GM12878 (cell line): ENCODE data around the gene LTBP3. TPM values are rescaled to one million over a fixed set of nuclear protein-coding genes. Genes with fewer than 3 reads are reported as not detected.

Experiments
- ATAC-seq: fragments of 200-7000 bp; cut with Tn5 transposase; 3 replicates; pipeline ENCODE4 v1.9.1; 2020; ENCODE audit warnings: mild to moderate bottlenecking, moderate library complexity
- BruUV-seq: library from RNA; stranded (reverse); fragments of 400-500 nt; replicated peaks from 2 replicates; lab custom pipeline; 2021; lab: Mats Ljungman, UMichigan
- CTCF ChIA-PET: fragments of 300-600 bp; sonication (Branson Sonifier 250); formaldehyde crosslinking; extraction: SDS; loops from one replicate; lab custom pipeline; 2021; ENCODE audit warnings: inconsistent platforms; lab: Yijun Ruan, JAX
- POLR2A ChIA-PET: fragments of 350-600 bp; formaldehyde crosslinking; extraction: SDS; loops from one replicate; lab custom pipeline; 2021; ENCODE audit warnings: inconsistent platforms; lab: Charles Lee
- RAD21 ChIA-PET: fragments of 300-600 bp; sonication (Branson Sonifier 250); formaldehyde crosslinking; loops from one replicate; lab custom pipeline; 2023; ENCODE audit warnings: antibody characterized with exemption; ENCODE audit not compliant: unreplicated experiment; lab: Charles Lee
- SMC1A ChIA-PET: fragments of 300-600 bp; sonication (Branson Sonifier 250); formaldehyde crosslinking; loops from one replicate; lab custom pipeline; 2023; ENCODE audit not compliant: unreplicated experiment, uncharacterized antibody; lab: Charles Lee
- DNase-seq: peaks from one replicate; pipeline ENCODE4 v3.0.0-alpha.2; 2011; ENCODE audit warnings: low read depth, low spot score
- FAIRE-seq: peaks from 3 replicates; lab custom pipeline; 2011; peaks lifted over from hg19 to GRCh38; lab: Jason Lieb, UNC
- H2AFZ ChIP-seq: 2 replicates; pipeline ENCODE4 v1.6.0; 2011; ENCODE audit warnings: low read depth, low read length, control low read depth; ENCODE audit not compliant: control insufficient read depth
- H3K27ac ChIP-seq: 2 replicates; pipeline ENCODE4 v1.5.1; 2011; ENCODE audit warnings: control low read depth; ENCODE audit not compliant: control insufficient read depth, insufficient read depth
- H3K27me3 ChIP-seq, 2 experiments: replicated peaks in 1 of 2; 2 replicates each; pipeline versions ENCODE4 v1.6.0 to v1.6.1; 2011; ENCODE audit warnings: low read length in 1 of 2; ENCODE audit not compliant: control insufficient read depth in 2 of 2, insufficient read depth in 2 of 2
- H3K36me3 ChIP-seq, 2 experiments: 2 replicates each; pipeline ENCODE4 v1.5.1; 2011; ENCODE audit warnings: low read length in 1 of 2; ENCODE audit not compliant: control insufficient read depth in 2 of 2, insufficient read depth in 2 of 2
- H3K4me1 ChIP-seq: 2 replicates; pipeline ENCODE4 v1.6.1; 2011; ENCODE audit warnings: mild to moderate bottlenecking, low read length, moderate library complexity, mixed read lengths; ENCODE audit not compliant: control insufficient read depth, insufficient read depth
- H3K4me2 ChIP-seq: 2 replicates; pipeline ENCODE4 v1.6.0; 2011; ENCODE audit warnings: control low read depth; ENCODE audit not compliant: control insufficient read depth, insufficient read depth
- H3K4me3 ChIP-seq: fragments of 200-600 bp; sonication (generic); 2 replicates; pipeline ENCODE4 v1.5.1; 2016
- H3K79me2 ChIP-seq: 2 replicates; pipeline ENCODE4 v1.6.0; 2011; ENCODE audit warnings: low read length; ENCODE audit not compliant: control insufficient read depth, insufficient read depth
- H3K9ac ChIP-seq: 2 replicates; pipeline ENCODE4 v1.8.0; 2011; ENCODE audit warnings: low read length, control low read depth, mixed read lengths; ENCODE audit not compliant: control insufficient read depth, insufficient read depth
- H3K9me3 ChIP-seq: replicated peaks from 3 replicates; pipeline ENCODE4 v1.5.1; 2011; ENCODE audit warnings: mild to moderate bottlenecking, low read length; ENCODE audit not compliant: control insufficient read depth, insufficient read depth
- H4K20me1 ChIP-seq: 2 replicates; pipeline ENCODE4 v1.6.0; 2011; ENCODE audit not compliant: control insufficient read depth, insufficient read depth
- BACH1 ChIP-seq: fragments of 450-650 bp; IDR thresholded peaks from 2 replicates; pipeline ENCODE4 v1.6.1; 2017; ENCODE audit warnings: mild to moderate bottlenecking, borderline replicate concordance
- ELK1 ChIP-seq: IDR thresholded peaks from 2 replicates; pipeline ENCODE4 v1.6.1; 2012; ENCODE audit warnings: low read depth, low read length, improper control_type of control experiment
- HDAC6 ChIP-seq: fragments of 200-600 bp; sonication (generic); IDR thresholded peaks from one replicate; pipeline ENCODE4 v1.8.0; 2017; ENCODE audit warnings: antibody characterized with exemption; ENCODE audit not compliant: unreplicated experiment
- IRF4 ChIP-seq: IDR thresholded peaks from 2 replicates; pipeline ENCODE4 v1.6.1; 2011; ENCODE audit warnings: low read depth, low read length
- MEF2A ChIP-seq: IDR thresholded peaks from 2 replicates; pipeline ENCODE4 v1.6.1; 2011; ENCODE audit warnings: low read depth, mild to moderate bottlenecking, low read length, moderate library complexity; ENCODE audit not compliant: insufficient read depth
- MEF2B ChIP-seq: fragments of 450-650 bp; IDR thresholded peaks from 2 replicates; pipeline ENCODE4 v1.6.1; 2018; ENCODE audit warnings: mild to moderate bottlenecking, moderate library complexity; ENCODE audit not compliant: partially characterized antibody, poor library complexity, severe bottlenecking
- MXI1 ChIP-seq: fragments of 150-350 bp; IDR thresholded peaks from 2 replicates; pipeline ENCODE4 v1.6.1; 2011; ENCODE audit warnings: low read depth, mild to moderate bottlenecking, inconsistent platforms, low read length, improper control_type of control experiment
- NR2C2 ChIP-seq: IDR thresholded peaks from 2 replicates; pipeline ENCODE4 v1.6.1; 2011; ENCODE audit warnings: borderline replicate concordance, low read depth; ENCODE audit not compliant: control insufficient read depth, insufficient read length
- NRF1 ChIP-seq: conservative IDR thresholded peaks from 2 replicates; pipeline ENCODE4 v1.6.1; 2011; ENCODE audit warnings: mild to moderate bottlenecking, low read depth, low read length, improper control_type of control experiment
- POU2F2 ChIP-seq: IDR thresholded peaks from 3 replicates; pipeline ENCODE4 v1.6.1; 2011; ENCODE audit warnings: low read depth, mild to moderate bottlenecking, low read length, borderline replicate concordance
- RB1 ChIP-seq: fragments of 450-650 bp; formaldehyde crosslinking; IDR thresholded peaks from 2 replicates; pipeline ENCODE4 v1.6.1; 2017; ENCODE audit warnings: mild to moderate bottlenecking, borderline replicate concordance
- RELB ChIP-seq: fragments of 450-650 bp; IDR thresholded peaks from 2 replicates; pipeline ENCODE4 v1.6.1; 2017; ENCODE audit warnings: low read depth, mild to moderate bottlenecking, moderate library complexity
- SRF ChIP-seq, 2 experiments: IDR thresholded peaks; 2 replicates each; pipeline ENCODE4 v1.6.1; 2011; ENCODE audit warnings: low read depth in 2 of 2, low read length in 2 of 2, mild to moderate bottlenecking in 1 of 2, moderate library complexity in 1 of 2
- TBL1XR1 ChIP-seq: IDR thresholded peaks from 2 replicates; pipeline ENCODE4 v1.6.1; 2012; ENCODE audit warnings: low read depth, low read length, improper control_type of control experiment
- USF1 ChIP-seq: IDR thresholded peaks from 2 replicates; pipeline ENCODE4 v1.6.1; 2011; ENCODE audit warnings: borderline replicate concordance, low read depth, mild to moderate bottlenecking, moderate library complexity, mixed read lengths, low read length; ENCODE audit not compliant: insufficient read depth; ENCODE audit errors: extremely low read length
- ZNF217 ChIP-seq: fragments of 450-650 bp; IDR thresholded peaks from 2 replicates; pipeline ENCODE4 v1.6.1; 2017; ENCODE audit warnings: antibody characterized with exemption, mild to moderate bottlenecking
- ZNF384 ChIP-seq: IDR thresholded peaks from 2 replicates; pipeline ENCODE4 v1.6.1; 2012; ENCODE audit warnings: low read depth, mild to moderate bottlenecking, low read length, improper control_type of control experiment, borderline replicate concordance
- WGBS: methylation state at CpG from one replicate; pipeline ENCODE4 v1.1.6; 2016; ENCODE audit warnings: low lambda C conversion rate; ENCODE audit not compliant: insufficient replicate concordance, insufficient coverage; ENCODE audit errors: missing lambda C conversion rate; 5-methylcytosine and 5-hydroxymethylcytosine counted together
- in situ Hi-C: fragments of 300-500 bp; cut with MboI; formaldehyde crosslinking; loops from 9 replicates; pipeline ENCODE4 v1.14.3; 2018; ENCODE audit warnings: mixed read lengths
- intact Hi-C: fragments of 100-400 bp; cut with micrococcal nuclease; formaldehyde crosslinking; loops from one replicate; pipeline ENCODE4 v1.14.2; 2022; ENCODE audit not compliant: unreplicated experiment
- polyA plus RNA-seq, 11 experiments: library from polyadenylated mRNA; depleted of rRNA in 4 of 11; unstranded in 6 of 11; stranded (reverse) in 5 of 11; fragments of >200 nt; fragmentation: Nextera tagmentation in 4 of 11; fragmentation: Illumina TruSeq in 1 of 11; extraction: Ambion mirVana in 4 of 11; extraction: Trizol in 1 of 11; gene quantifications; 1 replicate in 1 of 11; 2 replicates in 10 of 11; pipeline versions ENCODE4 v1.2.1 to v1.2.3, GENCODE V29; 2011 to 2016; ENCODE audit warnings: inconsistent platforms in 2 of 11, missing spikeins in 2 of 11, low read depth in 1 of 11
- total RNA-seq, 4 experiments: library from RNA; depleted of rRNA in 3 of 4; stranded (reverse); fragments of >200 nt in 3 of 4; fragmentation: Illumina TruSeq in 1 of 4; extraction: Trizol in 1 of 4; gene quantifications; 2 replicates each; pipeline versions ENCODE4 v1.2.1 to v1.2.3, GENCODE V29; 2013 to 2021

Gene LTBP3
- total and polyA plus RNA-seq, 10 of the 15 experiments (the other 5 are each of a cell fraction or from before 2014, with no cell fraction given) = 2.2 to 12.2 (median 6.2) TPM; not detected in 2

GRCh38 chr11:65535102-65535501 lies 23.1 kb downstream of the LTBP3 start:
- no peak overlapping the region for H3K9ac ChIP-seq
- H2AFZ ChIP-seq = no peak overlapping the region
- 95% methylated on average over 9 of the region's 9 CpGs for WGBS
- H4K20me1 ChIP-seq = no peaks in the 10 kb centered on the region
- ChIA-PET SMC1A (no interaction called here), POLR2A (no interaction called here), CTCF (no interaction called here), RAD21 (no interaction called here)
- H3K27ac ChIP-seq = no peak overlapping the region
- H3K4me1 ChIP-seq = no peaks in the 10 kb centered on the region
- DNase-seq (no peak), FAIRE-seq (no peak), ATAC-seq (no peak)
- in situ Hi-C loops (no loop called here), intact Hi-C loops (no loop called here)
- no TSS peak for BruUV-seq
- no peaks in the 10 kb centered on the region for H3K9me3 ChIP-seq
- H3K36me3 ChIP-seq = peaks cover 14 to 21% of the 10 kb centered on the region in 2 experiments
- H3K4me2 ChIP-seq = no peak overlapping the region
- H3K27me3 ChIP-seq = no peaks in the 10 kb centered on the region
- H3K79me2 ChIP-seq = no peaks in the 10 kb centered on the region
- TF ChIP-seq IRF4 (no peak), MEF2B (no peak), SRF (IDR thresholded peaks at IDR 0.05; ENCODE audit: low read depth in 2 of 2, low read length in 2 of 2) (no peak), BACH1 (no peak), TBL1XR1 (no peak), RB1 (no peak), ZNF217 (no peak), USF1 (no peak), HDAC6 (no peak), NR2C2 (no peak), ZNF384 (no peak), ELK1 (no peak), NRF1 (no peak), RELB (no peak), MXI1 (no peak), POU2F2 (no peak), MEF2A (no peak)
- no peak overlapping the region for H3K4me3 ChIP-seq
